HTR-8/SVneo (cell line): Measurements from ENCODE around the gene SYT2.
"Not testable (repeated sequence)": the region's sequence is repeated elsewhere in the genome, so short reads cannot be mapped to it uniquely, and the experiment has no call there.

ENCODE experiments used
- DNase-seq: peaks from one replicate; pipeline ENCODE4 v3.0.0; 2011; ENCODE audit warnings: low spot score, mixed read lengths; ENCODE audit not compliant: insufficient read length
- FAIRE-seq: peaks from 2 replicates; lab custom pipeline; 2011; peaks lifted over from hg19 to GRCh38; lab: Jason Lieb, UNC

SYT2 gene

DNA sequence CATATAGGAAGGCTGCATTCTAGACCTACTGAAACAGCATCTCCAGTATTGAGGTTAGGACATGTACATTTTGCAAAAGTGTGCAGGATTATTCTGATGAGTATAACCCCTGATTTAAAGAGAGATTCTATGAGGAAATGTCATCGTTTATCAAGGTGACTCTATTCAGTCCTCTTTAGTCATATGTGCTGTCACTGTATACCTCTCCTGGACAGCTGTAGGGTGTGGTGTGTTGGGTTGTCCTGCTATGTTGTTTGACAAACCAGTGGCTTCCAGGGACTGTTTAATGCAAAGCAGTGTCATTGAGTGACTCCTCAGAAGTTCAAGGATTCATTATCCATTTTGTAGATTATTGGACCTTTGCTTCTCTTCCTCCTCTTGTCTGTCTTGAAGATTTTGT, 152.6 kb downstream of the SYT2 start:
- FAIRE-seq, DNase-seq: not testable (repeated sequence)

DNA sequence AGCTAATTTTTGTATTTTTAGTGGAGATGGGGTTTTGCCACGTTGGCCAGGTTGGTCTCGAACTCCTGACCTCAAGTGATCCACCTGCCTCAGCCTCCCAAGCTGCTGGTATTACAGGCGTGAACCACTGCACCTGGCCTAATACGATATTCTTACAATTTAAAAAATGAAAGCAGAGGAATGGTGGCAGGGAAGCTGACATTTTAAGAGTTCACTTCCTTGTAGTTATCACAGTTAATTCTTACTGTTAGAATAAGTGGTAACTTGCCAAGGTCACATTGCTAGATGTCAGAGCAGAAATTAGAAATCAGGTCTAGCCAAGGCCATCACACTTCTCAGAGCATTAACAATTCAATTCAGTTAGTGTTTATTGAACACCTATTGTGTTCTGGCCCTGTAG, 154.2 kb downstream of the SYT2 start:
- DNase-seq, FAIRE-seq: not testable (repeated sequence)

DNA sequence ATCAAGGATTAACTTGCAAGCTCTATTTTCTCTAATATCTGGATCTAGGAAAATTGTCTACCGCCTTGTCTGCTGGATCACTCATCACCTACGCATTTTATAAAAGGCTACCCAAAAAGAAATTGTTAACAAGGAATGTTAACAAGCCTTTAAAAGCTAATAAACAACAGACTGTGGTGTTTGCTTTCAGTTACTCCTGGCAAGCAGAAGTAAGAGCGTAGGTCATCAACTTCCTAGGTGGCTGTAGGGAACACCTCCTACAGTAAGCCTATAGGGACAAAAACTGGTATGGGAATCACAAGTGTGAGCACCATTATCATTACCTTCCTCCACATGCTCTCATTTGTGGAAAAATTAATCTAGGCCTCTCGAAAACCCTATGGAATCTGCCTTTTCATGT, 155.6 kb downstream of the SYT2 start:
- FAIRE-seq = peak; percentile 52
- DNase-seq = not testable (repeated sequence)

GRCh38 chr1:202553560-202554038, 156.7 kb downstream of the SYT2 start:
- FAIRE-seq (no peak), DNase-seq (no peak)

GRCh38 chr1:202553078-202553477, 157.2 kb downstream of the SYT2 start:
- not testable (repeated sequence) for FAIRE-seq, DNase-seq

- not testable (repeated sequence) for FAIRE-seq, DNase-seq
Measured at GRCh38 chr1:202552615-202553014, 157.6 kb downstream of the SYT2 start.

DNA sequence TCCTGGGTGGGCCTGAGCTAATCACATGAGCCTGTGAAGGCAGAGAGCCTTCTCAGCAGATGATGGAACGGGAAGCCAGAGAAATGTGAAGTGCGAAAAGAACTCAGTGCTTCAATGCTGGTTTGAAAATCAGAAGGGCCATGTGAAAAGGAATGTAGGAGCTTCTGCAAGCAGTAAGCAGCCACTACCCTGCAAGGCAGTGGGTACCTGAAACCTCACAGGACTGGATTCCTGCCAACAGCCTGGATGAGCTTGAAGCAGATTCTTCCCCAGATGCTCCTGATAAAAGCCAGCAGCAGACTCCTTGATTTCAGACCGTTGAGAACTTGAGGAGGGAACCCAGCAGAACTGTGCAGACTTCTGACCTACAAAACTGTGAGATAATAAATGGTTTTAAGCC, 158.6 kb downstream of the SYT2 start:
- FAIRE-seq = no peak

GRCh38 chr1:202550088-202550487, 160.2 kb downstream of the SYT2 start:
- FAIRE-seq, DNase-seq: not testable (repeated sequence)

More for the DNA sequence above, 158.6 kb downstream of the SYT2 start:
- no peak for DNase-seq

GRCh38 chr1:202547215-202547614, 163.0 kb downstream of the SYT2 start:
- FAIRE-seq = no peak
- no peak for DNase-seq

GRCh38 chr1:202546796-202547195, 163.5 kb downstream of the SYT2 start:
- not testable (repeated sequence) for FAIRE-seq, DNase-seq

DNA sequence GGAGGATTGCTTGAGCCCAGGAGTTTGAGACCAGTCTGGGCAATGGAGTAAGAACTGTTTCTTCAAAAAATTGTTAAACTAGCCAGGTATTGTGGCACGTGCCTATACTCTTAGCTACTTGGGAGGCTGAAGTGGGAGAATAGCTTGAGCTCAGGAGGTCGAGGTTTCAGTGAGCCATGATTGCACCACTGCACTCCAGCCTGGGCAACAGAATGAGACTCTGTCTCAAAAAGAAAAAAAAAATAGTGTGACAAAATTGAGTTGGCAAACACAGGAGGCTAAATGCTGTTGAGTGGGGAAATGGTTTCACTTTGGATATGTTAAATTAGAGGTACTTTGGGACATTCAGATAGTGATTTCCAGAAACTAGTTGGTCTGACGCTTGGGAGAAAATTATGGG, 163.9 kb downstream of the SYT2 start:
- not testable (repeated sequence) for FAIRE-seq, DNase-seq

DNA sequence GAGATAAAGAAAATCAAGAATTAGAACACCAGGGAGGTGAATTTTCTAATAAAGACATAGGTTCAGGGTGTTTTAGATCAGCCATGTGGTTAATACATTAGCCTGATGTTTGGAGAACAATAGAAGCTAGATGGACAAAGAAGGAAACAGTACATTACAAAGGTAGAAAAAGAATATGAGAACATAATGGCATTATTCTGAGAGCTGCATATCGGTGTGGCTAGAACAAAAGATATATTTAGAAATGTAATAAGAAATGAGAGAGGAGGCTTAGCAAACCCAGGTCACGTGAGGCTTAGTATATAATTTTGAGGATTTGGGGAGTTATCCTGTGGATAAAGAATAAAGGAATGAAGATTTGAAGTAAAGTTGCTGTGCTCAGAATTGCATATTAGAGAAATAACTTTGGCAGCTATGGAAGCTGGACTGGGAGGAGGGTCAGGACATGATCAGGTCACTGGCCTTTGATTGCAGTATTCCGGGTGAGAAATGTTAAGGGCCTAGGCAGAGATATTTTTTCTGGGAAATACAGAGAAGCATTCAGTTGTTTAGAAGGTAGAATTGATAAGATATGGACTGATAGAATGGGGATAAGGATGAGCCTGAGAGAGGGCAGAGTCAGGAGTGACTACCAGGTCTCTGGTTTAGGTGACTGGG, 164.5 kb downstream of the SYT2 start:
- not testable (repeated sequence) for DNase-seq, FAIRE-seq

GRCh38 chr1:202544766-202545449, 165.3 kb downstream of the SYT2 start:
- FAIRE-seq, DNase-seq: not testable (repeated sequence)

GRCh38 chr1:202543537-202543936, 166.7 kb downstream of the SYT2 start:
- not testable (repeated sequence) for DNase-seq

DNA sequence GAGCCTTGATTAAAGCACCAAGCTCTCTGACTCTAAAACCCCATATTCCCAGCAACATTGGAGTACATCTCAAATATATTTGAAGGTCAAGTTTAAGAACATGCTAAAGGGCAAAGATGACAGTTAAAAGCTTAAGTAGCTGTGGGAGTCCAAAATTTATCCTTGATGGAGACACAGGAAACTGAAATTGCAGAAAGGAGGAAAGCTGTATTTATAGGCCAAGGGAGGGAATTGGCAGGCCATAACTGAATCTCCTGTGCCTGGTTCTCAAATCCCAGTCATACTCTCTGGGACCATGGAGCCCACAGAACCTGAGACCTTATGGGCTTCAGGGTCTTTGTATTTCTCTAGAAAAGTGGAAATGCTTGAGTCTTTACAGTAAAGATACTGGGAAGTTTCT, 167.8 kb downstream of the SYT2 start:
- not testable (repeated sequence) for DNase-seq, FAIRE-seq

More at GRCh38 chr1:202543537-202543936, 166.7 kb downstream of the SYT2 start:
- FAIRE-seq = not testable (repeated sequence)

GRCh38 chr1:202540858-202541257, 169.4 kb downstream of the SYT2 start:
- FAIRE-seq, DNase-seq: not testable (repeated sequence)
